Body of pancreas (tissue), 4 donors: ENCODE measurements around the gene FBN3. TPM values are rescaled to one million over a fixed set of nuclear protein-coding genes. Genes with fewer than 3 reads are reported as not detected.
"Not testable (repeated sequence)": the region's sequence is repeated elsewhere in the genome, so short reads cannot be mapped to it uniquely, and the experiment has no call there.

Experiments used
- ATAC-seq: fragments of 150-250 bp; one replicate; pipeline ENCODE4 v1.9.1; 2016
- DNase-seq, 4 donors: peaks; one replicate each; pipeline ENCODE4 v3.0.0-alpha.2; 2019
- H3K27ac ChIP-seq, 4 donors: fragments of 200-600 bp; sonication (generic); 1 replicate in 3 of 4; 2 replicates in 1 of 4; pipeline versions ENCODE4 v1.5.1 to v1.6.1; 2016 to 2019; ENCODE audit warnings: mild to moderate bottlenecking in 1 of 4, mixed read lengths in 1 of 4, moderate library complexity in 1 of 4
- H3K27me3 ChIP-seq, 2 donors: fragments of 200-600 bp; sonication (generic); one replicate each; pipeline ENCODE4 v1.6.0; 2016; ENCODE audit warnings: mild to moderate bottlenecking in 1 of 2
- H3K36me3 ChIP-seq, 2 donors: fragments of 200-600 bp; sonication (generic); replicated peaks in 1 of 2; 2 replicates each; pipeline ENCODE4 v1.5.1; 2016; ENCODE audit warnings: low read depth in 2 of 2; ENCODE audit not compliant: insufficient read depth in 1 of 2
- H3K4me1 ChIP-seq: fragments of 200-600 bp; sonication (generic); one replicate; pipeline ENCODE4 v1.6.0; 2016
- H3K4me3 ChIP-seq, 2 donors: fragments of 200-600 bp; sonication (generic); 1 replicate in 1 of 2; 2 replicates in 1 of 2; pipeline ENCODE4 v1.5.1; 2016 to 2019
- H3K9me3 ChIP-seq, 3 donors: fragments of 200-600 bp; sonication (generic); 1 replicate in 2 of 3; 2 replicates in 1 of 3; pipeline ENCODE4 v1.5.1; 2016
- CTCF ChIP-seq, 7 experiments: fragments of 450-650 bp in 4 of 7; fragments of 200-600 bp in 3 of 7; sonication (generic) in 3 of 7; IDR thresholded peaks; one replicate each; pipeline ENCODE4 v1.5.1; 2016 to 2019; ENCODE audit warnings: antibody characterized with exemption in 7 of 7
- POLR2A ChIP-seq, 3 donors: fragments of 450-650 bp; IDR thresholded peaks; one replicate each; pipeline ENCODE4 v1.6.1; 2016; ENCODE audit warnings: antibody characterized with exemption in 3 of 3, mild to moderate bottlenecking in 2 of 3
- whole genome bisulfite sequencing, 2 donors: methylation state at CpG; one replicate each; pipeline ENCODE4 v1.1.5; 2017; 5-methylcytosine and 5-hydroxymethylcytosine counted together
- intact Hi-C: fragments of 100-400 bp; cut with DNase I; formaldehyde crosslinking; loops from one replicate; pipeline ENCODE4 v1.15.1; 2023
- total RNA-seq, 2 donors: library from RNA; depleted of rRNA; stranded (reverse); fragments of >200 nt; gene quantifications; one replicate each; pipeline ENCODE4 v1.1.0, GENCODE V29; 2016

Gene FBN3
- total RNA-seq, 2 donors from 2014 or later, result 0.26 TPM; not detected in 1

GRCh38 chr19:8036434-8037099, 112.8 kb downstream of the FBN3 start:
- Histone ChIP-seq H3K27me3 (no peaks in the 10 kb centered on the region), H3K4me3 (no peak overlapping the region), H3K27ac (no peak overlapping the region), H3K4me1 (no peaks in the 10 kb centered on the region), H3K9me3 (no peaks in the 10 kb centered on the region), H3K36me3 (no peaks in the 10 kb centered on the region)
- WGBS, 2 donors, result 72 to 76% methylated on average over 7 of the region's 7 CpGs
- no peak for ATAC-seq
- intact Hi-C loops, result no loop called here
- DNase-seq, result no peak
- no peak for TF ChIP-seq CTCF (IDR thresholded peaks at IDR 0.05)
- no peak for TF ChIP-seq POLR2A (IDR thresholded peaks at IDR 0.05)

GRCh38 chr19:8034178-8034525, 115.2 kb downstream of the FBN3 start:
- no peaks in the 10 kb centered on the region for H3K36me3 ChIP-seq
- 84 to 90% methylated on average over 6 of the region's 6 CpGs for WGBS, 2 donors
- TF ChIP-seq POLR2A (IDR thresholded peaks at IDR 0.05) (no peak), CTCF (IDR thresholded peaks at IDR 0.05) (no peak)
- intact Hi-C loops, result no loop called here
- H3K4me3 ChIP-seq, result no peak overlapping the region
- no peak for ATAC-seq
- H3K9me3 ChIP-seq, result no peaks in the 10 kb centered on the region
- no peak for DNase-seq
- no peaks in the 10 kb centered on the region for H3K27me3 ChIP-seq
- H3K27ac ChIP-seq, result no peak overlapping the region
- H3K4me1 ChIP-seq, result no peaks in the 10 kb centered on the region

- 68 to 79% methylated on average over 16 to 22 of the region's 22 CpGs for WGBS, 2 donors
- H3K4me1 ChIP-seq, H3K4me3 ChIP-seq, H3K36me3 ChIP-seq, DNase-seq, ATAC-seq, H3K9me3 ChIP-seq, intact Hi-C loops, H3K27me3 ChIP-seq, H3K27ac ChIP-seq: not testable (repeated sequence)
Observed at GRCh38 chr19:8033287-8034177, 115.9 kb downstream of the FBN3 start.

DNA sequence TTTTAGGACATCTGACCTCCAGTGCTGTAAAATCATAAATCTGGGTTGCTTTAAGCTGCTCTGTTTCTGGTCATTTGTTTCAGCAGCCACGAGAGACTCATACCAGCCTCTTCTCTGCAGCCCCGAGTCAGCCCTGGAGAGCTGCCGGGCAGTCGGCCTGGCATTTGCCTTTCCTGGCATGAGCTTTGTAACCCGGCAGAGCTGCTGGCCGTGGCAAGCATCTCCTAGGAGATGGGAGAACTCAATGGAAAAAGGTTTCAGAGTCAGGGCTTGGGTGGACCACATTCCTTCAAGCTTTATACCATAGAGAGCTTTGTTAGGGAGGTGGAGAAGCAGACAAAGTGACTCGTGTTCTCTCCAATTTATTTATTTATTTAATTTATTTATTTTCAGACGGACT, 118.4 kb downstream of the FBN3 start:
- H3K4me3 ChIP-seq, result no peak overlapping the region
- no peaks in the 10 kb centered on the region for H3K9me3 ChIP-seq
- no peak for ATAC-seq
- no peak overlapping the region for H3K27ac ChIP-seq
- no peak for DNase-seq
- no peaks in the 10 kb centered on the region for H3K36me3 ChIP-seq
- intact Hi-C loops, result no loop called here
- no peak for TF ChIP-seq POLR2A (IDR thresholded peaks at IDR 0.05)
- TF ChIP-seq CTCF (IDR thresholded peaks at IDR 0.05), result no peak
- 81 to 91% methylated on average over 8 of the region's 8 CpGs for WGBS, 2 donors
- H3K4me1 ChIP-seq, result no peaks in the 10 kb centered on the region
- H3K27me3 ChIP-seq, result no peaks in the 10 kb centered on the region

GRCh38 chr19:8028951-8029491, 120.4 kb downstream of the FBN3 start:
- no peak for DNase-seq
- ATAC-seq, result no peak
- Histone ChIP-seq H3K36me3 (no peaks in the 10 kb centered on the region), H3K4me1 (no peaks in the 10 kb centered on the region), H3K9me3 (no peaks in the 10 kb centered on the region), H3K4me3 (no peak overlapping the region), H3K27me3 (no peaks in the 10 kb centered on the region), H3K27ac (no peak overlapping the region)
- 58% methylated on average over 11 of the region's 12 CpGs; no CpG with 5 or more reads in 1 of the 2 donors for WGBS, 2 donors
- TF ChIP-seq POLR2A (IDR thresholded peaks at IDR 0.05) (no peak), CTCF (IDR thresholded peaks at IDR 0.05) (no peak)
- intact Hi-C loops, result no loop called here
